GM19372 (cell line): ENCODE data around the gene IQSEC1.
"Not testable (repeated sequence)": the region's sequence is repeated elsewhere in the genome, so short reads cannot be mapped to it uniquely, and the experiment has no call there.

Source experiments
- ATAC-seq: cut with Tn5 transposase; IDR thresholded peaks from one replicate; pipeline ENCODE4 v1.9.1; 2021; ENCODE audit warnings: mild to moderate bottlenecking, low read depth, moderate library complexity; ENCODE audit not compliant: unreplicated experiment

Gene IQSEC1

GRCh38 chr3:12890610-12891390, 182.4 kb downstream of the IQSEC1 start:
- ATAC-seq = no peak

GRCh38 chr3:12886736-12887135, 186.5 kb downstream of the IQSEC1 start:
- ATAC-seq = no peak

- no peak for ATAC-seq
Observed at GRCh38 chr3:12886106-12886679, 187.0 kb downstream of the IQSEC1 start.

GRCh38 chr3:12885583-12885930, 187.7 kb downstream of the IQSEC1 start:
- ATAC-seq = no peak

GRCh38 chr3:12884790-12885582, 188.2 kb downstream of the IQSEC1 start:
- no peak for ATAC-seq

- ATAC-seq = no peak
Observed at GRCh38 chr3:12884186-12884680, 189.0 kb downstream of the IQSEC1 start.

GRCh38 chr3:12882336-12883310, 190.6 kb downstream of the IQSEC1 start:
- ATAC-seq = no peak

- ATAC-seq = not testable (repeated sequence)
Observed at GRCh38 chr3:12881858-12882257, 191.4 kb downstream of the IQSEC1 start.

- no peak for ATAC-seq
Observed at GRCh38 chr3:12879191-12879815, 193.9 kb downstream of the IQSEC1 start.

- ATAC-seq = not testable (repeated sequence)
Observed at GRCh38 chr3:12878758-12879157, 194.5 kb downstream of the IQSEC1 start.

- no peak for ATAC-seq
Observed at GRCh38 chr3:12878141-12878574, 195.1 kb downstream of the IQSEC1 start.

- ATAC-seq = no peak
Observed at GRCh38 chr3:12877040-12877439, 196.2 kb downstream of the IQSEC1 start.

- no peak for ATAC-seq
Observed at GRCh38 chr3:12875857-12876836, 197.1 kb downstream of the IQSEC1 start.

- ATAC-seq = no peak
Observed at GRCh38 chr3:12871404-12871983, 201.7 kb downstream of the IQSEC1 start.

- no peak for ATAC-seq
Observed at GRCh38 chr3:12870942-12871341, 202.3 kb downstream of the IQSEC1 start.

- ATAC-seq = no peak
Observed at GRCh38 chr3:12869035-12869621, 204.1 kb downstream of the IQSEC1 start.
